K562 (cell line): Measurements from ENCODE around the gene ASF1B. TPM values are rescaled to one million over a fixed set of nuclear protein-coding genes. Genes with fewer than 3 reads are reported as not detected.

ENCODE experiments used
- ATAC-seq: fragments of 200-7000 bp; cut with Tn5 transposase; 3 replicates; pipeline ENCODE4 v1.9.1; 2020; ENCODE audit warnings: moderate library complexity
- BruUV-seq: library from RNA; stranded (reverse); fragments of 400-500 nt; replicated peaks from 2 replicates; lab custom pipeline; 2021; lab: Mats Ljungman, UMichigan
- CTCF ChIA-PET: fragments of 300-600 bp; formaldehyde crosslinking; extraction: SDS; loops from one replicate; lab custom pipeline; 2021; ENCODE audit warnings: low intra/inter-chr PET ratio; lab: Yijun Ruan, JAX
- POLR2A ChIA-PET: fragments of 300-600, 350-650 bp; sonication (Branson Sonifier 250); formaldehyde crosslinking; extraction: SDS; loops from one replicate; lab custom pipeline; 2021; ENCODE audit warnings: antibody characterized with exemption, inconsistent platforms; lab: Yijun Ruan, JAX
- DNase-seq, 4 experiments: peaks; one replicate each; pipeline versions ENCODE4 v3.0.0 to v3.0.0-alpha.2; 2011 to 2018; ENCODE audit warnings: low spot score in 3 of 4, mixed read lengths in 3 of 4; ENCODE audit errors: extremely low read depth in 1 of 4
- FAIRE-seq: peaks from 2 replicates; lab custom pipeline; 2011; peaks lifted over from hg19 to GRCh38; lab: Jason Lieb, UNC
- H2AFZ ChIP-seq: 2 replicates; pipeline ENCODE4 v1.6.0; 2011; ENCODE audit warnings: low read depth, low read length, control low read depth, inconsistent platforms
- H3K27ac ChIP-seq: fragments of 200-600 bp; 3 replicates; pipeline ENCODE4 v1.8.0; 2011; ENCODE audit warnings: low read depth, mild to moderate bottlenecking, control low read depth, inconsistent platforms, low read length, moderate library complexity, mixed read lengths; ENCODE audit errors: extremely low read depth
- H3K27me3 ChIP-seq, 2 experiments: fragments of 300-600 bp in 1 of 2; 2 replicates in 1 of 2; 3 replicates in 1 of 2; pipeline versions ENCODE4 v1.6.0 to v1.8.0; 2011; ENCODE audit warnings: inconsistent platforms in 2 of 2, low read length in 2 of 2, mild to moderate bottlenecking in 1 of 2, mixed read lengths in 1 of 2, moderate library complexity in 1 of 2; ENCODE audit not compliant: control insufficient read depth in 2 of 2, insufficient read depth in 2 of 2
- H3K36me3 ChIP-seq: fragments of 300-600 bp; 3 replicates; pipeline ENCODE4 v1.8.0; 2011; ENCODE audit warnings: mild to moderate bottlenecking, low read length, inconsistent platforms; ENCODE audit not compliant: control insufficient read depth, insufficient read depth
- H3K4me1 ChIP-seq, 2 experiments: fragments of 200-600 bp in 1 of 2; replicated peaks in 1 of 2; 2 replicates in 1 of 2; 3 replicates in 1 of 2; pipeline versions ENCODE4 v1.5.1 to v1.8.0; 2011; ENCODE audit warnings: inconsistent platforms in 2 of 2, low read length in 2 of 2, mild to moderate bottlenecking in 1 of 2, mixed read lengths in 1 of 2, moderate library complexity in 1 of 2; ENCODE audit not compliant: control insufficient read depth in 2 of 2, insufficient read depth in 2 of 2
- H3K4me2 ChIP-seq: 2 replicates; pipeline ENCODE4 v1.6.1; 2011; ENCODE audit warnings: low read length, control low read depth, inconsistent platforms, mixed read lengths; ENCODE audit not compliant: insufficient read depth
- H3K4me3 ChIP-seq: fragments of 200-600 bp; sonication (generic), shearing (Covaris generic); 2 replicates; pipeline ENCODE4 v1.5.1; 2016; ENCODE audit warnings: control low read depth, inconsistent platforms
- H3K79me2 ChIP-seq: fragments of 200-600 bp; 3 replicates; pipeline ENCODE4 v1.8.0; 2011; ENCODE audit warnings: low read length, inconsistent platforms; ENCODE audit not compliant: control insufficient read depth, insufficient read depth
- H3K9ac ChIP-seq, 2 experiments: 2 replicates each; pipeline versions ENCODE4 v1.6.0 to v1.6.1; 2011; ENCODE audit warnings: low read depth in 2 of 2, low read length in 2 of 2, control low read depth in 1 of 2, inconsistent platforms in 1 of 2, mild to moderate bottlenecking in 1 of 2, mixed read lengths in 1 of 2; ENCODE audit not compliant: insufficient read depth in 1 of 2
- H3K9me1 ChIP-seq: one replicate; pipeline ENCODE4 v1.6.0; 2011; ENCODE audit warnings: inconsistent platforms, mild to moderate bottlenecking, low read length, moderate library complexity; ENCODE audit not compliant: control insufficient read depth, insufficient read depth
- H3K9me3 ChIP-seq: replicated peaks from 2 replicates; pipeline ENCODE4 v1.5.1; 2011; ENCODE audit warnings: low read depth, low read length, inconsistent platforms; ENCODE audit not compliant: control insufficient read depth, insufficient read depth
- H4K20me1 ChIP-seq: replicated peaks from 2 replicates; pipeline ENCODE4 v1.6.1; 2011; ENCODE audit warnings: low read length, inconsistent platforms, mixed read lengths; ENCODE audit not compliant: control insufficient read depth, insufficient read depth
- BDP1 ChIP-seq: IDR thresholded peaks from 3 replicates; pipeline ENCODE4 v1.6.1; 2011; ENCODE audit not compliant: insufficient read length, insufficient read depth
- FOXK1 ChIP-seq: sonication (generic); formaldehyde crosslinking; IDR thresholded peaks from 2 replicates; pipeline ENCODE4 v1.8.0; 2022; ENCODE audit warnings: missing genetic modification reagents, mild to moderate bottlenecking, borderline replicate concordance
- HEY1 ChIP-seq: fragments of 250-450 bp; sonication (Bioruptor Pico); IDR thresholded peaks from 2 replicates; pipeline ENCODE4 v1.5.0; 2020; ENCODE audit warnings: mild to moderate bottlenecking, moderate library complexity, borderline replicate concordance
- MIER1 ChIP-seq: fragments of 450-650 bp; IDR thresholded peaks from 2 replicates; pipeline ENCODE4 v1.6.1; 2016; ENCODE audit warnings: antibody characterized with exemption, mild to moderate bottlenecking, low read depth
- NFE2L1 ChIP-seq: fragments of 450-650 bp; IDR thresholded peaks from 2 replicates; pipeline ENCODE4 v1.6.1; 2016; ENCODE audit warnings: missing genetic modification characterization, low read depth, mild to moderate bottlenecking, missing compliant biosample characterization, moderate library complexity, borderline replicate concordance
- NRF1 ChIP-seq, 2 experiments: fragments of 450-650 bp; IDR thresholded peaks in 1 of 2; conservative IDR thresholded peaks in 1 of 2; 2 replicates each; pipeline ENCODE4 v1.6.1; 2014; ENCODE audit warnings: mild to moderate bottlenecking in 2 of 2
- PTRF ChIP-seq: fragments of 450-650 bp; IDR thresholded peaks from 2 replicates; pipeline ENCODE4 v1.6.1; 2016; ENCODE audit warnings: mild to moderate bottlenecking, missing genetic modification characterization, missing compliant biosample characterization
- TAF1 ChIP-seq: IDR thresholded peaks from 2 replicates; pipeline ENCODE4 v1.6.1; 2011; ENCODE audit warnings: mild to moderate bottlenecking, low read length, moderate library complexity; ENCODE audit not compliant: insufficient read depth, control insufficient read depth, severe bottlenecking; ENCODE audit errors: extremely low read depth
- TFAM ChIP-seq: fragments of 250-450 bp; sonication (Bioruptor Pico); conservative IDR thresholded peaks from 2 replicates; pipeline ENCODE4 v1.5.0; 2021; ENCODE audit warnings: mild to moderate bottlenecking, moderate library complexity
- YY1 ChIP-seq, 3 experiments: IDR thresholded peaks; 2 replicates each; pipeline ENCODE4 v1.6.1; 2011; ENCODE audit warnings: low read length in 2 of 3, mild to moderate bottlenecking in 2 of 3, moderate library complexity in 2 of 3, borderline replicate concordance in 1 of 3, control low read depth in 1 of 3, low read depth in 1 of 3; ENCODE audit not compliant: insufficient read depth in 3 of 3, insufficient replicate concordance in 2 of 3, control insufficient read depth in 1 of 3, insufficient read length in 1 of 3; ENCODE audit errors: extremely low read depth in 1 of 3
- ZKSCAN1 ChIP-seq: fragments of 150-350 bp; IDR thresholded peaks from 2 replicates; pipeline ENCODE4 v1.6.1; 2016; ENCODE audit warnings: low read depth, low read length
- ZNF384 ChIP-seq: IDR thresholded peaks from 2 replicates; pipeline ENCODE4 v1.6.1; 2012; ENCODE audit warnings: low read depth, low read length, improper control_type of control experiment
- WGBS: fragments of 100-300 bp; shearing (Covaris generic); methylation state at CpG from one replicate; pipeline ENCODE4 v1.1.6; 2016; ENCODE audit warnings: low coverage, mixed read lengths; ENCODE audit not compliant: insufficient coverage; ENCODE audit errors: missing lambda C conversion rate; 5-methylcytosine and 5-hydroxymethylcytosine counted together
- in situ Hi-C: fragments of 300-500 bp; cut with MboI; formaldehyde crosslinking; loops from 4 replicates; pipeline ENCODE4 v1.15.0; 2018; ENCODE audit warnings: inconsistent platforms, mixed read lengths
- intact Hi-C: fragments of 100-400 bp; cut with micrococcal nuclease; formaldehyde crosslinking; loops from 2 replicates; pipeline ENCODE4 v1.14.2; 2022
- polyA plus RNA-seq, 8 experiments: library from polyadenylated mRNA; depleted of rRNA in 4 of 8; stranded (reverse) in 5 of 8; unstranded in 3 of 8; fragments of >200 nt; fragmentation: Nextera tagmentation in 2 of 8; fragmentation: Illumina TruSeq in 1 of 8; extraction: Ambion mirVana in 2 of 8; extraction: Trizol in 1 of 8; gene quantifications; 2 replicates each; pipeline versions ENCODE4 v1.2.1 to v1.2.3, GENCODE V29; 2011 to 2014; ENCODE audit warnings: inconsistent platforms in 1 of 8, missing spikeins in 1 of 8
- total RNA-seq, 7 experiments: library from RNA; depleted of rRNA in 6 of 7; stranded (reverse); fragments of >200 nt in 6 of 7; fragmentation: Illumina TruSeq in 2 of 7; extraction: Trizol in 2 of 7; gene quantifications; 2 replicates each; pipeline versions ENCODE4 v1.2.1 to v1.2.3, GENCODE V29; 2011 to 2021; ENCODE audit warnings: low replicate concordance in 1 of 7
- TF ChIP-seq, protein P1 (sequence below): fragments of 450-650 bp; IDR thresholded peaks from 2 replicates; pipeline ENCODE4 v1.6.1; 2017; ENCODE audit warnings: mild to moderate bottlenecking, moderate library complexity
- TF ChIP-seq, protein P2 (sequence below), 2 experiments: IDR thresholded peaks; 2 replicates each; pipeline ENCODE4 v1.6.1; 2011; ENCODE audit warnings: borderline replicate concordance in 1 of 2, control low read depth in 1 of 2, low read depth in 1 of 2, low read length in 1 of 2, mild to moderate bottlenecking in 1 of 2, mixed read lengths in 1 of 2, moderate library complexity in 1 of 2; ENCODE audit not compliant: insufficient read depth in 1 of 2, insufficient read length in 1 of 2, poor library complexity in 1 of 2, severe bottlenecking in 1 of 2; ENCODE audit errors: extremely low read depth in 1 of 2
- TF ChIP-seq, protein P3 (sequence below), 3 experiments: fragments of 200-800 bp in 1 of 3; sonication (Bioruptor generic) in 1 of 3; sonication (generic) in 1 of 3; formaldehyde crosslinking in 1 of 3; IDR thresholded peaks; 2 replicates each; pipeline versions ENCODE4 v1.6.1 to v1.8.0; 2016 to 2022; ENCODE audit warnings: mild to moderate bottlenecking in 2 of 3, missing compliant biosample characterization in 2 of 3, missing genetic modification characterization in 2 of 3, missing genetic modification reagents in 1 of 3

Gene ASF1B
- total and polyA plus RNA-seq, 9 of the 15 experiments (the other 6 are each of a cell fraction or from before 2014, with no cell fraction given): 6.0 to 69.4 (median 53.3) TPM

DNA sequence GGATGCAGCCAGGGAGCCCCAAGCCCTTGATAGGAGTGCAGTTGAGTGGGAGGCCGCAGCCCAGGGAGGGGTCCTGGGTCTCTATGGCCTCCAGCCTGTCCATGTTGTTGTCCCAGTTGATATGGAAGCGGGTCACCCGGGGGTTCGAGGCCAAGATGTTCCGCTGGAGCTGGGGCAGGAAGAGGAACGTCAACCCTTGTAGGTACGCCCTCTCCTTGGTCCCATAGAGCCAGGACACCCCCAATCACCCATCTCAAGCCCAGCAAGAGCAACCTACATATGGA lies 15.9 kb downstream of the ASF1B start:
- H3K9me1 ChIP-seq: no peaks in the 10 kb centered on the region
- POLR2A ChIA-PET: interaction anchor here (0.7 kb wide), 1 partner anchor 156 kb away, joined by 3 read pairs; no protein-coding TSS in a partner anchor
- H3K27me3 ChIP-seq: no peaks in the 10 kb centered on the region
- no peak overlapping the region for H3K27ac ChIP-seq
- peaks cover 16% of the 10 kb centered on the region for H3K79me2 ChIP-seq
- H3K9ac ChIP-seq: peak overlapping the region in 1 of 2 experiments; percentile 50; a peak in 2 of 4 replicates
- 90% methylated on average over 7 of the region's 7 CpGs for WGBS
- ATAC-seq (no peak), DNase-seq (no peak), FAIRE-seq (no peak)
- no TSS peak for BruUV-seq
- CTCF ChIA-PET: no interaction called here
- in situ Hi-C loops: no loop called here
- H3K4me2 ChIP-seq: no peak overlapping the region
- H3K36me3 ChIP-seq: peaks cover 39% of the 10 kb centered on the region
- no peak overlapping the region for H3K4me3 ChIP-seq
- intact Hi-C loops: no loop called here
- H3K9me3 ChIP-seq: no peaks in the 10 kb centered on the region
- no peaks in the 10 kb centered on the region for H4K20me1 ChIP-seq
- no peak overlapping the region for H2AFZ ChIP-seq
- H3K4me1 ChIP-seq: peaks cover 27 to 36% of the 10 kb centered on the region in 2 experiments; a peak in 4 of 5 replicates
- TF ChIP-seq ZNF384 (no peak), FOXK1 (CRISPR knock-in tag) (no peak), NRF1 (conservative IDR thresholded peaks at IDR 0.05 in 1 of 2, IDR thresholded peaks at IDR 0.05 in 1 of 2) (no peak), TFAM (CRISPR knock-in tag) (no peak), ZKSCAN1 (no peak), YY1 (IDR thresholded peaks at IDR 0.05; ENCODE audit: borderline replicate concordance in 1 of 3, control insufficient read depth in 1 of 3, extremely low read depth in 1 of 3, insufficient read depth in 3 of 3, insufficient read length in 1 of 3, insufficient replicate concordance in 2 of 3, low read depth in 1 of 3, low read length in 2 of 3) (no peak), BDP1 (no peak), MIER1 (no peak), PTRF (no peak), NFE2L1 (tag) (no peak), TAF1 (no peak), HEY1 (CRISPR knock-in tag) (no peak)
- TF ChIP-seq, protein P1, sequence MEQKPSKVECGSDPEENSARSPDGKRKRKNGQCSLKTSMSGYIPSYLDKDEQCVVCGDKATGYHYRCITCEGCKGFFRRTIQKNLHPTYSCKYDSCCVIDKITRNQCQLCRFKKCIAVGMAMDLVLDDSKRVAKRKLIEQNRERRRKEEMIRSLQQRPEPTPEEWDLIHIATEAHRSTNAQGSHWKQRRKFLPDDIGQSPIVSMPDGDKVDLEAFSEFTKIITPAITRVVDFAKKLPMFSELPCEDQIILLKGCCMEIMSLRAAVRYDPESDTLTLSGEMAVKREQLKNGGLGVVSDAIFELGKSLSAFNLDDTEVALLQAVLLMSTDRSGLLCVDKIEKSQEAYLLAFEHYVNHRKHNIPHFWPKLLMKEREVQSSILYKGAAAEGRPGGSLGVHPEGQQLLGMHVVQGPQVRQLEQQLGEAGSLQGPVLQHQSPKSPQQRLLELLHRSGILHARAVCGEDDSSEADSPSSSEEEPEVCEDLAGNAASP: no peak
- TF ChIP-seq, protein P2, sequence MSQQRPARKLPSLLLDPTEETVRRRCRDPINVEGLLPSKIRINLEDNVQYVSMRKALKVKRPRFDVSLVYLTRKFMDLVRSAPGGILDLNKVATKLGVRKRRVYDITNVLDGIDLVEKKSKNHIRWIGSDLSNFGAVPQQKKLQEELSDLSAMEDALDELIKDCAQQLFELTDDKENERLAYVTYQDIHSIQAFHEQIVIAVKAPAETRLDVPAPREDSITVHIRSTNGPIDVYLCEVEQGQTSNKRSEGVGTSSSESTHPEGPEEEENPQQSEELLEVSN (IDR thresholded peaks at IDR 0.05; ENCODE audit: borderline replicate concordance in 1 of 2, extremely low read depth in 1 of 2, insufficient read depth in 1 of 2, insufficient read length in 1 of 2, low read depth in 1 of 2, low read length in 1 of 2, poor library complexity in 1 of 2, severe bottlenecking in 1 of 2): no peak
- TF ChIP-seq, protein P3, sequence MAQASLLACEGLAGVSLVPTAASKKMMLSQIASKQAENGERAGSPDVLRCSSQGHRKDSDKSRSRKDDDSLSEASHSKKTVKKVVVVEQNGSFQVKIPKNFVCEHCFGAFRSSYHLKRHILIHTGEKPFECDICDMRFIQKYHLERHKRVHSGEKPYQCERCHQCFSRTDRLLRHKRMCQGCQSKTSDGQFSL (CRISPR knock-in tag; IDR thresholded peaks at IDR 0.05): no peak
- TF ChIP-seq, protein P3 (tag; IDR thresholded peaks at IDR 0.05): no peak
